Psoas muscle (tissue), 8 donors: ENCODE measurements around the gene PRMT2. TPM values are rescaled to one million over a fixed set of nuclear protein-coding genes. Genes with fewer than 3 reads are reported as not detected.
A peak's percentile ranks its signal among the peaks of the same experiment; 100 is the strongest.
"Not testable (repeated sequence)": the region's sequence is repeated elsewhere in the genome, so short reads cannot be mapped to it uniquely, and the experiment has no call there.

ENCODE experiments used
- ATAC-seq, 4 donors: fragments of 200-7000 bp; cut with Tn5 transposase; one replicate each; pipeline ENCODE4 v1.9.1; 2020; ENCODE audit warnings: moderate library complexity in 3 of 4, mild to moderate bottlenecking in 2 of 4
- DNase-seq, 2 donors: peaks; one replicate each; pipeline ENCODE4 v3.0.0-alpha.2; 2020
- H3K27ac ChIP-seq: fragments of 200-600 bp; one replicate; pipeline ENCODE4 v1.8.0; 2022
- H3K27me3 ChIP-seq, 3 donors: fragments of 200-600 bp in 1 of 3; one replicate each; pipeline versions ENCODE4 v1.6.1 to v1.8.0; 2013 to 2022; ENCODE audit warnings: low read length in 2 of 3, mild to moderate bottlenecking in 2 of 3, moderate library complexity in 1 of 3; ENCODE audit not compliant: insufficient read depth in 3 of 3
- H3K36me3 ChIP-seq, 2 donors: fragments of 200-600 bp in 1 of 2; one replicate each; pipeline versions ENCODE4 v1.6.1 to v1.8.0; 2013 to 2022; ENCODE audit warnings: low read depth in 1 of 2, mild to moderate bottlenecking in 1 of 2, moderate library complexity in 1 of 2; ENCODE audit not compliant: insufficient read depth in 1 of 2
- H3K4me1 ChIP-seq: fragments of 200-600 bp; one replicate; pipeline ENCODE4 v1.8.0; 2022
- H3K4me3 ChIP-seq: fragments of 200-600 bp; one replicate; pipeline ENCODE4 v1.8.0; 2022; ENCODE audit warnings: mild to moderate bottlenecking
- H3K9me3 ChIP-seq: fragments of 200-600 bp; one replicate; pipeline ENCODE4 v1.8.0; 2022
- CTCF ChIP-seq: fragments of 200-600 bp; IDR thresholded peaks from one replicate; pipeline ENCODE4 v1.8.0; 2022; ENCODE audit warnings: antibody characterized with exemption
- WGBS, 3 donors: extraction: QIAGEN DNeasy Blood & Tissue Kit; methylation state at CpG; one replicate each; pipeline versions ENCODE4 v1.1.6 to v1.1.7; 2013; 5-methylcytosine and 5-hydroxymethylcytosine counted together
- intact Hi-C, 2 donors: fragments of 100-400 bp; cut with DNase I; formaldehyde crosslinking; loops; one replicate each; pipeline versions ENCODE4 v1.11.0 to v1.14.2; 2022
- polyA plus RNA-seq, 3 donors: library from polyadenylated mRNA; stranded (reverse); fragments of 200-250 nt; gene quantifications; one replicate each; pipeline ENCODE4 v1.2.3, GENCODE V29; 2013
- total RNA-seq, 4 donors: library from RNA; stranded (reverse); fragmentation: NEBNext Ultra II Directional in 2 of 4; extraction: Animal tissue kit (Norgen Biotek cat#: 25700) in 2 of 4; gene quantifications; one replicate each; pipeline versions ENCODE4 v1.2.1 to v1.2.4, GENCODE V29; 2021 to 2023
- donor health status: healthy with polysubstance abuse.
- donor health status: DM: no; HTN: no; CAD: no; lungs with moderate emphysema.
- donor health status: Bipolar disorder and iron deficiency.
- donor health status: healthy.
- donor health status: DM: yes; HTN: yes; CAD: no.
- donor health status: DM: no; HTN: no; CAD: no.
- donor health status: DM: no; HTN: no; CAD: no.
- donor health status: DM: yes; HTN: yes; CAD: no.

PRMT2 gene
- total and polyA plus RNA-seq, 7 donors, result 15.4 to 41.5 (median 28.5) TPM

- intact Hi-C loops, result no loop called here
- no peak for ATAC-seq
- DNase-seq, result no peak
These were observed 6.6 kb upstream of the PRMT2 start for GRCh38 chr21:46628868-46629267.

DNA sequence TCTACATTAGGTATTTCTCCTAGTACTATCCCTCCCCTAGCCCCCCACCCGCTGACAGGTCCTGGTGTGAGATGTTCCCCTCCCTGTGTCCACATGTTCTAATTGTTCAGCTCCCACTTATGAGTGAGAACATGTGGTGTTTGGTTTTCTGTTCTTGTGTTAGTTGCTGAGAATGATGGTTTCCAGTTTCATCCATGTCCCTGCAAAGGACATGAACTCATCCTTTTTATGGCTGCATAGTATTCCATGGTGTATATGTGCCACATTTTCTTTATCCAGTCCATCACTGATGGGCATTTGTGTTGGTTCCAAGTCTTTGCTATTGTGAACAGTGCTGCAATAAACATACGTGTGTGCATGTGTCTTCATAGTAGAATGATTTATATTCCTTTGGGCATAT lies 4.6 kb upstream of the PRMT2 start:
- H3K4me3 ChIP-seq, H3K4me1 ChIP-seq, H3K36me3 ChIP-seq, H3K9me3 ChIP-seq, DNase-seq, H3K27ac ChIP-seq, intact Hi-C loops, ATAC-seq: not testable (repeated sequence)
- H3K27me3 ChIP-seq, result peaks cover 0 to 19% (median 5%) of the 10 kb centered on the region in 3 donors
- WGBS, 3 donors, result 83 to 90% (median 89%) methylated on average over 2 of the region's 2 CpGs

More at GRCh38 chr21:46628868-46629267, 6.6 kb upstream of the PRMT2 start:
- Histone ChIP-seq H3K4me1 (no peaks in the 10 kb centered on the region), H3K9me3 (peaks cover 8% of the 10 kb centered on the region), H3K27me3 (peaks cover 0 to 19% (median 10%) of the 10 kb centered on the region in 3 donors), H3K4me3 (no peak overlapping the region), H3K27ac (no peak overlapping the region), H3K36me3 (no peaks in the 10 kb centered on the region)
- WGBS, 3 donors, result 74 to 75% (median 74%) methylated on average over 6 of the region's 6 CpGs
- TF ChIP-seq CTCF, result no peak

GRCh38 chr21:46633566-46633965 lies 1.9 kb upstream of the PRMT2 start:
- DNase-seq (no peak), ATAC-seq (no peak)
- Histone ChIP-seq H3K36me3 (peaks cover 0 to 10% of the 10 kb centered on the region in 2 donors), H3K9me3 (no peaks in the 10 kb centered on the region), H3K27me3 (peaks cover 0 to 12% (median 0%) of the 10 kb centered on the region in 3 donors), H3K4me1 (peaks cover 22% of the 10 kb centered on the region), H3K27ac (no peak overlapping the region), H3K4me3 (no peak overlapping the region)
- 95 to 97% (median 95%) methylated on average over 5 of the region's 5 CpGs for WGBS, 3 donors
- no peak for TF ChIP-seq CTCF
- intact Hi-C loops, result no loop called here

DNA sequence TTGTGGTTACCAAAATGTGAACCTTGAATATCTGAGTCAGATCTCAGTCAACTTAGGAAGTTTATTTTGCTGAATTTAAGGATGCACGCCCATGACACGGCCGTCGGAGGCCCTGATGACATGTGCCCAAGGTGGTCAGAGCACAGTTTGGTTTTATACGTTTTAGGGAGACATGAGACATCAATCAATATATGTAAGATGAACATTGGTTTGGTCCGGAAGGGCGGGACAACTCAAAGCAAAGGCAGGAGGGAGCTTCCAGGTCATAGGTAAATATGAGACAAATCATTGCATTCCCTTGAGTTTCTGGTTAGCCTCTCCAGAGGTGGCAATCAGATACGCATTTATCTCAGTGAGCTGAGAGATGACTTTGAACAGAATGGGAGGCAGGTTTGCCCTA lies 1.0 kb upstream of the PRMT2 start:
- peaks cover 0 to 12% (median 0%) of the 10 kb centered on the region in 3 donors for H3K27me3 ChIP-seq
- WGBS, 3 donors, result 90 to 94% (median 92%) methylated on average over 8 of the region's 8 CpGs
- H3K4me1 ChIP-seq, result peaks cover 22% of the 10 kb centered on the region
- peak overlapping the region; percentile 94 for H3K27ac ChIP-seq
- peak overlapping the region; percentile 91 for H3K4me3 ChIP-seq
- ATAC-seq (no peak), DNase-seq (no peak)
- TF ChIP-seq CTCF, result no peak
- H3K9me3 ChIP-seq, result no peaks in the 10 kb centered on the region
- peaks cover 0 to 10% of the 10 kb centered on the region in 2 donors for H3K36me3 ChIP-seq
- intact Hi-C loops, result no loop called here

- peak; percentile 20 for TF ChIP-seq CTCF
- peak overlapping the region; percentile 91 for H3K4me3 ChIP-seq
- peaks cover 0 to 12% (median 0%) of the 10 kb centered on the region in 3 donors for H3K27me3 ChIP-seq
- no peaks in the 10 kb centered on the region for H3K9me3 ChIP-seq
- ATAC-seq (peak; percentile 47 to 64 (median 50)), DNase-seq (no peak)
- 0 to 3% (median 0%) methylated on average over 14 of the region's 14 CpGs for WGBS, 3 donors
- peaks cover 0 to 10% of the 10 kb centered on the region in 2 donors for H3K36me3 ChIP-seq
- H3K4me1 ChIP-seq, result peaks cover 22% of the 10 kb centered on the region
- peak overlapping the region; percentile 94 for H3K27ac ChIP-seq
- intact Hi-C loops, result no loop called here
These were observed 529 bp upstream of the PRMT2 start for GRCh38 chr21:46634966-46635323.
